Measurements from ENCODE around the gene NR5A2.

Gene NR5A2

GRCh38 chr1:200027264-200027823 is at the start of gene NR5A2:
Gene NR5A2, plus strand, starts transcription at chr1:200027710. Its CDS starts 138 bp downstream, at chr1:200027848.
- H3K4me3 ChIP-seq (ENCODE audit: low read length), result peak within 1 kb of the TSS; percentile 79
- H3K36me3 ChIP-seq (ENCODE audit: insufficient read depth, low read depth, low read length), result no peaks in the 10 kb centered on the region
- H3K9me3 ChIP-seq (ENCODE audit: insufficient read depth, low read depth, low read length), result no peaks in the 10 kb centered on the region
- peak within 1 kb of the TSS; percentile 66; the same call in 1 of the 2 replicates for H3K9ac ChIP-seq (ENCODE audit: low read depth, low read length)
- peaks cover 9% of the 10 kb centered on the region; the same call in 1 of the 2 replicates for H3K4me1 ChIP-seq (ENCODE audit: insufficient read depth, low read length)
- H3K27me3 ChIP-seq (ENCODE audit: insufficient read depth, low read length), result peaks cover 52% of the 10 kb centered on the region
- H3K27ac ChIP-seq (ENCODE audit: low read length), result no peak within 1 kb of the TSS

DNA sequence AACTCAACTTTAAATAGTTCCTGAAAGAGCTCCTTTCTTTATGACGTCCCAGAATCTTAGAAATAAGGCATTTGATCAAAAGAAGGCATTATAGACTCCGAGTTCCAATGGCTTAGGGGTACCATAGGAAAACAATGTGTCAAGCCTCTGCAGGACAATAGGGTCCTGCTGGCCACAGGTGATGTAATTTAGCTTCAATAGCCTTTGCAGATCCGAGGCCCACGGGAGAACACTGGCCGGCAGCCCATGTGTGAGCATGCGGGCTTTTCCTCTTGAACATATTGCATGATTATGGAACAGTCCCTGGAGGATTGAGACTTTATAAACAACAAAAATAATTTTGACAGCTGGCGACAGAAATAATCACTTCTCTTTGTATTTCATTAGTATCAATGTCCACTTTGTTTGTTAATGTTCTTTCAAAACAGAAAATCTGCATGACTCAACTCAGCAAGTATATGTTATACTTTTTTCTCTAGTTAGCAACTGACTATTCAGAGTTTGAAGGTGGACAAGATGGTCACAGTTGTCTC is 49.0 kb upstream of the NR5A2 start:
- Histone ChIP-seq H3K27ac (ENCODE audit: low read length) (no peak overlapping the region), H3K4me3 (ENCODE audit: low read length) (no peak overlapping the region), H3K9ac (ENCODE audit: low read depth, low read length) (no peak overlapping the region), H3K9me3 (ENCODE audit: insufficient read depth, low read depth, low read length) (no peaks in the 10 kb centered on the region), H3K36me3 (ENCODE audit: insufficient read depth, low read depth, low read length) (no peaks in the 10 kb centered on the region), H3K27me3 (ENCODE audit: insufficient read depth, low read length) (no peaks in the 10 kb centered on the region), H3K4me1 (ENCODE audit: insufficient read depth, low read length) (peaks cover 18% of the 10 kb centered on the region)

DNA sequence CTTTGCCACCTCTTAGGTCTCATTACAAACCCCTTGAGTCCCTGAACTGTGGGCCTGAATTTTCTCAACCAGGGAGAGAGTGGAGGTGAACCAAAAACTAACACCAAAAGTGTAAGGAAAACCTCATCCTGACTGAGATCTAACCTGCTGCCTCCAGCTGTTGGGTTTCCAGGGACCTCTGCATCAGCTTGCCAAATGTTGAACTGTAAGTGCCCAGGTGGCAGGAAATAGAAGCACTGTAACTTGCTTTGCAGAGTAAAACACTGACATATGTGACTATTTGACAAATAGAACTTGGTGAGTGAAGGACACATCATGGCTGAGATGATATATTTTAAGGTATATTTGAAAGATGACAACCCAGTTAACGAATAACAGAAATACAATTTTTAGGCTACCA is 48.4 kb upstream of the NR5A2 start:
- Histone ChIP-seq H3K27ac (ENCODE audit: low read length) (no peak overlapping the region), H3K4me3 (ENCODE audit: low read length) (no peak overlapping the region), H3K9ac (ENCODE audit: low read depth, low read length) (no peak overlapping the region)

GRCh38 chr1:199981584-199981983 is 45.9 kb upstream of the NR5A2 start:
- H3K36me3 ChIP-seq (ENCODE audit: insufficient read depth, low read depth, low read length), result no peaks in the 10 kb centered on the region
- H3K27ac ChIP-seq (ENCODE audit: low read length), result no peak overlapping the region

More for the DNA sequence above, 48.4 kb upstream of the NR5A2 start:
- H3K4me1 ChIP-seq (ENCODE audit: insufficient read depth, low read length), result peaks cover 18% of the 10 kb centered on the region
- no peaks in the 10 kb centered on the region for H3K9me3 ChIP-seq (ENCODE audit: insufficient read depth, low read depth, low read length)
- H3K27me3 ChIP-seq (ENCODE audit: insufficient read depth, low read length), result no peaks in the 10 kb centered on the region
- H3K36me3 ChIP-seq (ENCODE audit: insufficient read depth, low read depth, low read length), result no peaks in the 10 kb centered on the region

GRCh38 chr1:199982606-199983005 is 44.9 kb upstream of the NR5A2 start:
- Histone ChIP-seq H3K4me1 (ENCODE audit: insufficient read depth, low read length) (peaks cover 8% of the 10 kb centered on the region; the same call in 1 of the 2 replicates), H3K27ac (ENCODE audit: low read length) (no peak overlapping the region), H3K9ac (ENCODE audit: low read depth, low read length) (no peak overlapping the region), H3K27me3 (ENCODE audit: insufficient read depth, low read length) (no peaks in the 10 kb centered on the region), H3K36me3 (ENCODE audit: insufficient read depth, low read depth, low read length) (no peaks in the 10 kb centered on the region), H3K9me3 (ENCODE audit: insufficient read depth, low read depth, low read length) (no peaks in the 10 kb centered on the region), H3K4me3 (ENCODE audit: low read length) (no peak overlapping the region)

More at GRCh38 chr1:199981584-199981983, 45.9 kb upstream of the NR5A2 start:
- Histone ChIP-seq H3K4me3 (ENCODE audit: low read length) (no peak overlapping the region), H3K4me1 (ENCODE audit: insufficient read depth, low read length) (peaks cover 15% of the 10 kb centered on the region), H3K9me3 (ENCODE audit: insufficient read depth, low read depth, low read length) (no peaks in the 10 kb centered on the region), H3K27me3 (ENCODE audit: insufficient read depth, low read length) (no peaks in the 10 kb centered on the region), H3K9ac (ENCODE audit: low read depth, low read length) (no peak overlapping the region)

- Histone ChIP-seq H3K9me3 (ENCODE audit: insufficient read depth, low read depth, low read length) (no peaks in the 10 kb centered on the region), H3K27ac (ENCODE audit: low read length) (no peak overlapping the region), H3K27me3 (ENCODE audit: insufficient read depth, low read length) (no peaks in the 10 kb centered on the region), H3K4me3 (ENCODE audit: low read length) (no peak overlapping the region), H3K9ac (ENCODE audit: low read depth, low read length) (no peak overlapping the region), H3K36me3 (ENCODE audit: insufficient read depth, low read depth, low read length) (no peaks in the 10 kb centered on the region), H3K4me1 (ENCODE audit: insufficient read depth, low read length) (peaks cover 5% of the 10 kb centered on the region; the same call in 1 of the 2 replicates)
These were observed 44.0 kb upstream of the NR5A2 start for GRCh38 chr1:199983531-199983930.

DNA sequence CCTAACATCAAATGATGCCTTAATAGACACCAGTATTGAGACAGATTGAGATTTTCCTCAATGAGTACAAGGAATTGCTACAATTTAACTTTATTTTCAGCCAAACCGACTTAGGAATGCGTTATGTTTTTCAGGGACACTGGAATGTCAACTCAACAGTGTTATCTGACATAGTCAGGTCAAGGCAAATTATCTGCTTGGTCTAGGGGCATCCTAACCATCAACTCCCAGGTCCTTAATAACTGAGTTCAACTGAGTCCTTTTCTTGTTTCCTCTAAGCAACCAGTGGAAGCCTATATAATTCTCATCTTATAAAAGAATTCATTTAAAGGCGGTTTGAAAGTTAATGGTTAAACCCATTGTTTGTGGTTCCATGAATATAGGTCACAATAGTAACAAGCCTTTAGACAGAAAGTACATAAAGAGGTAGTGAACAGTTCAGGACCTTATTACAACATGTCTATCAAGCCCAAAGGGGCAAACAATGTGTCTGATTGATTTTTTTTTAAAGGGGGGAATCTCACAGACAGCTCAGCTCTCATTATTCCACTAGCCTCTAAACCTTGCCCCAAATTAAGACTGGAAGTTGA is 32.3 kb upstream of the NR5A2 start:
- no peak overlapping the region for H3K27ac ChIP-seq (ENCODE audit: low read length)

DNA sequence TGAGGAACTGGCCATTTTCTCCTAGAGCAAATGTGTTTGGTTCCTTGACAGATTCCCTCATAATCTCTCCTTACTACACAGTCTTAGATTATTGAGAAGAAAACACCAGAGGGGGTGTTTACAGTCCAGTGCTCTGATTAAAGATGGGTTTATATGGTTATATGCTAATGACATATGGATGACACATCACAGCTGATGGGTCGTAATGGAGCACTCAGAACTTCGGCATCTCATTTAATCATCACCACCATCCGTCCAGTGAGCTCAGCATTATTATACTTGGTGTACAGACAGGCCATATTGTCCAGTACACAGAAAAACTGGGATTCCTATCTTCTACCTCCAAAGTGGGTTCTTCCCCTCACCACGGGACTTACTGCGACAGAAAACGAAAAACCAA is 22.3 kb upstream of the NR5A2 start:
- Histone ChIP-seq H3K4me3 (ENCODE audit: low read length) (no peak overlapping the region), H3K27me3 (ENCODE audit: insufficient read depth, low read length) (no peaks in the 10 kb centered on the region), H3K4me1 (ENCODE audit: insufficient read depth, low read length) (no peaks in the 10 kb centered on the region), H3K36me3 (ENCODE audit: insufficient read depth, low read depth, low read length) (no peaks in the 10 kb centered on the region), H3K27ac (ENCODE audit: low read length) (no peak overlapping the region), H3K9ac (ENCODE audit: low read depth, low read length) (no peak overlapping the region), H3K9me3 (ENCODE audit: insufficient read depth, low read depth, low read length) (no peaks in the 10 kb centered on the region)

More for the DNA sequence above, 32.3 kb upstream of the NR5A2 start:
- Histone ChIP-seq H3K4me3 (ENCODE audit: low read length) (no peak overlapping the region), H3K36me3 (ENCODE audit: insufficient read depth, low read depth, low read length) (no peaks in the 10 kb centered on the region), H3K4me1 (ENCODE audit: insufficient read depth, low read length) (no peaks in the 10 kb centered on the region), H3K9ac (ENCODE audit: low read depth, low read length) (no peak overlapping the region), H3K9me3 (ENCODE audit: insufficient read depth, low read depth, low read length) (no peaks in the 10 kb centered on the region), H3K27me3 (ENCODE audit: insufficient read depth, low read length) (no peaks in the 10 kb centered on the region)

DNA sequence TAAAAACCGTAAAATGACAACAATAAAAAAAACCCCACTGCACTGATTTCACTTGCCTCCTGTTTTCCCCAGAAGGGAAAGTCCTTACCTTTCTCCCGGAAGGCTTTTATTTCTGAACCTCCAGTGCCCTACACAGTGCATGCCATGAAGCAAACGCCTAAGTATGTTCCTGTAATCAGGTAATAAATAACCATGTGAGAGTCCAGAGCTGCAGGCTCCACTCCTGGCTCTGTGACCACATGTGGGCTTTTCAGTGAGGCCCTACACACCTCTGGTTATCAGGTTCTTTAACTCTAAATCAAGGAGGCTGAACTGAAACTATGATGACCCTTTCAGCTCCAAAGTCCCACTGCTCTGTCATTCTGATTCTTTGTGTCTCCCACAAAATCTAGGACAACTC is 20.8 kb upstream of the NR5A2 start:
- Histone ChIP-seq H3K4me1 (ENCODE audit: insufficient read depth, low read length) (no peaks in the 10 kb centered on the region), H3K36me3 (ENCODE audit: insufficient read depth, low read depth, low read length) (no peaks in the 10 kb centered on the region), H3K27me3 (ENCODE audit: insufficient read depth, low read length) (no peaks in the 10 kb centered on the region), H3K27ac (ENCODE audit: low read length) (no peak overlapping the region), H3K4me3 (ENCODE audit: low read length) (no peak overlapping the region), H3K9ac (ENCODE audit: low read depth, low read length) (no peak overlapping the region), H3K9me3 (ENCODE audit: insufficient read depth, low read depth, low read length) (no peaks in the 10 kb centered on the region)

GRCh38 chr1:200015811-200016210 is 11.7 kb upstream of the NR5A2 start:
- H3K36me3 ChIP-seq (ENCODE audit: insufficient read depth, low read depth, low read length), result no peaks in the 10 kb centered on the region
- no peak overlapping the region for H3K4me3 ChIP-seq (ENCODE audit: low read length)
- H3K9ac ChIP-seq (ENCODE audit: low read depth, low read length), result no peak overlapping the region
- H3K27ac ChIP-seq (ENCODE audit: low read length), result no peak overlapping the region
- no peaks in the 10 kb centered on the region for H3K27me3 ChIP-seq (ENCODE audit: insufficient read depth, low read length)
- H3K9me3 ChIP-seq (ENCODE audit: insufficient read depth, low read depth, low read length), result no peaks in the 10 kb centered on the region
- H3K4me1 ChIP-seq (ENCODE audit: insufficient read depth, low read length), result no peaks in the 10 kb centered on the region

- Histone ChIP-seq H3K27ac (ENCODE audit: low read length) (no peak overlapping the region), H3K4me3 (ENCODE audit: low read length) (no peak overlapping the region), H3K36me3 (ENCODE audit: insufficient read depth, low read depth, low read length) (no peaks in the 10 kb centered on the region), H3K9me3 (ENCODE audit: insufficient read depth, low read depth, low read length) (no peaks in the 10 kb centered on the region), H3K27me3 (ENCODE audit: insufficient read depth, low read length) (no peaks in the 10 kb centered on the region), H3K9ac (ENCODE audit: low read depth, low read length) (no peak overlapping the region), H3K4me1 (ENCODE audit: insufficient read depth, low read length) (no peaks in the 10 kb centered on the region)
These were observed 5.8 kb upstream of the NR5A2 start for GRCh38 chr1:200021577-200022238.
